Kidney epithelial cell (primary cell): Measurements from ENCODE around the gene NPW. TPM values are rescaled to one million over a fixed set of nuclear protein-coding genes. Genes with fewer than 3 reads are reported as not detected.

Experiments used
- DNase-seq: peaks from one replicate; pipeline ENCODE4 v3.0.0-alpha.2; 2010; ENCODE audit warnings: low read depth
- H3K27me3 ChIP-seq: 2 replicates; pipeline ENCODE4 v1.6.0; 2011; ENCODE audit warnings: low read length; ENCODE audit not compliant: control insufficient read depth, insufficient read depth
- H3K36me3 ChIP-seq: 2 replicates; pipeline ENCODE4 v1.5.1; 2011; ENCODE audit warnings: low read length; ENCODE audit not compliant: control insufficient read depth, insufficient read depth
- H3K4me3 ChIP-seq: 2 replicates; pipeline ENCODE4 v1.5.1; 2011; ENCODE audit warnings: low read depth, mild to moderate bottlenecking, control low read depth, low read length
- total RNA-seq: library from RNA; depleted of rRNA; stranded (reverse); fragments of >200 nt; gene quantifications from 2 replicates; pipeline ENCODE4 v1.2.3, GENCODE V29; 2015
- TF ChIP-seq, protein P1 (sequence below): IDR thresholded peaks from 2 replicates; pipeline ENCODE4 v1.5.1; 2011; ENCODE audit warnings: mild to moderate bottlenecking, moderate library complexity, low read length, control low read depth, inconsistent platforms; ENCODE audit not compliant: insufficient read depth, poor library complexity, severe bottlenecking

The NPW gene
- total RNA-seq, 1 donor from 2014 or later, result not detected

DNA sequence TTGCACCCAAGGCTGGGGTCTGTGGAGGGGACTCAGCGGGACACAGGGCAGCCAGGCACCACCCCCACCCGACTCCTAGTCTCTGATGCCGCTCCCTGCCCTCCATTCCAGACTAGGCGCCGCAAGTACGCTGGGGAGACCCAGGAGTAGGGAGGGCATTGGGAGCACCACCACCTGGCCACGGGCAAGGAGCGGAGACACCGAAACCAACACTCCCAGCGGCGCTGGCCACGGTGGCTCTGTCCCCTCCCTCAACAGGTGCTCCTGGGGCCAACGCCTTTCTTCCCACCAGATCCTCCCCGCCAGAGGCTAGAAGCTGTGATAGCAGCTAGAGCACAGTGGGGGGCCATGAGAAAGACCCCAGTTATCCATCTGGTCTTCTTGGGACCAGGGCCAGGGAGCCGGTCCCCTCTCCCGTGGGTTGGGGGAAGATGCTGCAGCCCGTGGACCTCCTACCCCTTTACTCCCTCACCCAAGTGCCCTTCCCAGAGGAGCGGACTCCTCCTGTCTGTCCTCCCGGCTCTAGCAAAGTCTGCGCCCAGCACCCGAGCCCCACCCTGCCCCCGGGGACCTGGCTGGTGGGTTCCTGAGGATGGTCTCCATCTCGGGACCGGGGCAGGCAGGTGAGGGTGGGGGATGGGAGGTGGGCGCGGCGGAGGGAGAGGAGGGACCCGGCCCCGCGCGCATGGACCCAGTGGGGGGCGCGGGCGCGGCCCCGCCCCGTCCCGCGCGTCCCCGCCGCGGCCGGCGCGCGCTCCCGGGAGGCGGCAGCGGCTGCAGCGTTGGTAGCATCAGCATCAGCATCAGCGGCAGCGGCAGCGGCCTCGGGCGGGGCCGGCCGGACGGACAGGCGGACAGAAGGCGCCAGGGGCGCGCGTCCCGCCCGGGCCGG lies 30.1 kb upstream of the NPW start, which contains the start of gene SYNGR3:
SYNGR3 (plus strand) TSS at position 762 of the 892 bp plus-strand sequence. CDS start 133 bp downstream, outside the sequence.
- H3K4me3 ChIP-seq, result peak within 1 kb of the TSS; percentile 31
- DNase-seq, result no peak
- peaks cover 5% of the 10 kb centered on the region for H3K36me3 ChIP-seq
- H3K27me3 ChIP-seq, result peaks cover 29% of the 10 kb centered on the region
- TF ChIP-seq, protein P1, sequence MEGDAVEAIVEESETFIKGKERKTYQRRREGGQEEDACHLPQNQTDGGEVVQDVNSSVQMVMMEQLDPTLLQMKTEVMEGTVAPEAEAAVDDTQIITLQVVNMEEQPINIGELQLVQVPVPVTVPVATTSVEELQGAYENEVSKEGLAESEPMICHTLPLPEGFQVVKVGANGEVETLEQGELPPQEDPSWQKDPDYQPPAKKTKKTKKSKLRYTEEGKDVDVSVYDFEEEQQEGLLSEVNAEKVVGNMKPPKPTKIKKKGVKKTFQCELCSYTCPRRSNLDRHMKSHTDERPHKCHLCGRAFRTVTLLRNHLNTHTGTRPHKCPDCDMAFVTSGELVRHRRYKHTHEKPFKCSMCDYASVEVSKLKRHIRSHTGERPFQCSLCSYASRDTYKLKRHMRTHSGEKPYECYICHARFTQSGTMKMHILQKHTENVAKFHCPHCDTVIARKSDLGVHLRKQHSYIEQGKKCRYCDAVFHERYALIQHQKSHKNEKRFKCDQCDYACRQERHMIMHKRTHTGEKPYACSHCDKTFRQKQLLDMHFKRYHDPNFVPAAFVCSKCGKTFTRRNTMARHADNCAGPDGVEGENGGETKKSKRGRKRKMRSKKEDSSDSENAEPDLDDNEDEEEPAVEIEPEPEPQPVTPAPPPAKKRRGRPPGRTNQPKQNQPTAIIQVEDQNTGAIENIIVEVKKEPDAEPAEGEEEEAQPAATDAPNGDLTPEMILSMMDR, result no peak

- peaks cover 29% of the 10 kb centered on the region for H3K27me3 ChIP-seq
- peak overlapping the region; percentile 31 for H3K4me3 ChIP-seq
- DNase-seq, result no peak
- TF ChIP-seq, protein P1, result no peak
- peaks cover 5% of the 10 kb centered on the region for H3K36me3 ChIP-seq
Measured at GRCh38 chr16:1990101-1990350, 29.6 kb upstream of the NPW start.

GRCh38 chr16:1990351-1991134 lies 29.0 kb upstream of the NPW start:
- Histone ChIP-seq H3K27me3 (peaks cover 29% of the 10 kb centered on the region), H3K36me3 (peaks cover 5% of the 10 kb centered on the region), H3K4me3 (peak overlapping the region; percentile 31)
- TF ChIP-seq, protein P1, result no peak
- DNase-seq, result no peak

GRCh38 chr16:1991135-1991551 lies 28.4 kb upstream of the NPW start:
- H3K36me3 ChIP-seq, result peaks cover 2% of the 10 kb centered on the region
- DNase-seq, result no peak
- TF ChIP-seq, protein P1, result no peak
- no peak overlapping the region for H3K4me3 ChIP-seq
- H3K27me3 ChIP-seq, result peaks cover 29% of the 10 kb centered on the region

DNA sequence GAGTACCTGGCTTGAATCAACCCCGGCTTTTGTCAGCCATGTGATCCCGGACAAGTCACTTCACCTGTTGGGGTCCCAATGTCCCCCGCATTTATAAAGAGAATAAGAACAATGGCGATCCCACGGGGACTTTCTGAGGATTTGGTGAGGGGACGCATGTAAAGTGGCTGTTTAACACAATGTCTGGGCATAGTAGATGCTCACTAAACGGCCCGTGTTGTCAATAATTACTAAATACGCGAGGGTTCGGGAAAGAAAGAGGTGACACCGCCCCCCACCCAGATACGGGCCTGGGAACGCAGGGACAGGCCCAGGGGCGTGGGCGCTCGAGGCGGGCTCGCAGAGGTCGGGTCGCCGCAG lies 28.0 kb upstream of the NPW start:
- TF ChIP-seq, protein P1, result no peak
- DNase-seq, result no peak
- Histone ChIP-seq H3K4me3 (peak overlapping the region; percentile 33), H3K36me3 (no peaks in the 10 kb centered on the region), H3K27me3 (peaks cover 29% of the 10 kb centered on the region)
